ENCODE data around the gene MAST2.
A peak's percentile ranks its signal among the peaks of the same experiment; 100 is the strongest.
"Not testable (repeated sequence)": the region's sequence is repeated elsewhere in the genome, so short reads cannot be mapped to it uniquely, and the experiment has no call there.

The MAST2 gene

DNA sequence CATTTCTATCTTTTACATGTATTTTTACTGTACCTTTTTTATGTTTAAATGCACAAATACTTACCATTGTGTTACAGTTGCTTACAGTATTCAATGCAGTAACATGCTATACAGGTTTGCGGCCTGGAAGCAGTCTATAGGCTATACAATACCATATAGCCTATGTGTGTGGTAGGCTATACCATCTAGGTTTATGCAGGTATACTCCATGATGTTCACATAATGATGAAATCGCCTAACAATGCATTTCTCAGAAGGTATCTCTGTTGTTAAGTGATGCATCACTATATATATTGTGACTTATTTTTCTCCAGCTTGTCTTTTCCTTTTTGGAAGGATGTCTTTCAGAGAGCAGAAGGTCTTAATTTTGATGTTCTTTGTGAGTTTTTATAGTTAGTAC is 103.5 kb downstream of the MAST2 start:
- no peak for DNase-seq

DNA sequence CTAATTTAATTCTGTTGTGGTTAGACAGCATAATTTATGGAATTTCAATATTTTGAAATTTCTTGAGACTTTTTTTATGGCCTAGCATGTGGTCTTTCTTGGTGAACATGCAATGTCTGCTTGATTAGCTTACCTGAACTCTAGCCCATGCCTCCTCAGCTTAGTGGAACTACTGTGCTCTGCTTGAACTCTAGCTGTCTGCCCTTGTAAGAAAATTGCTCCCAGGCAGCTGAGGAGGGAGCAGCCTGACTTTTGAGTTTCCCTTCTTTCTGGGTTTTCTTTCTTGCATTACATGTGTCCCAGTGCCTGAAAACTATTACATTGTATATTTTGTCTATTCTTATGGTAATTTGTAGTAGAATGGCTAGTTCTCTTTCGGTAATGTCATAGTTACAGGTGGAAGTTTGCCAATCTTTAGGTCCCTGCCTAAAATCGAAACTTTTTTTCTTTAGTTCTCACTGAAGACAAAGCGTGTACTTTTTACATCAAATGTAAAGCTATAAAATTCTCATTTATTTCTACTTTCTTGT is 105.3 kb downstream of the MAST2 start:
- DNase-seq = no peak

DNA sequence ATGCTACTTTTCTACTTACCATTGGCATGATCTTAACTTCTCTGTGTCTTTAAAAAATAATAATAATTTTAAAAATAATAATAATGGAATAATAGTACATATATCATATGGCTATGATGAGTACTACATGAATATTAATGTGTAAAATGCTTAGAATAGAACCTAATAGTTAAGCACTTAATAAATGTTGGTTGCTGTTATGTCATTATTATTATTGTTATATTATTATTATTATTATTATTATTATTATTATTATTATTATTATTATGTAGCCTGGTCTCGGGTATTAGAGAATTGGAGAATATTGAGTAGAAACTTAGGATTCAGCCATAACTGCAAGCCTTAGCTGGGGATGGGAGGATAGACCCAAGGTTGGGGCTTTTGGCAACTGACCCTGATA is 108.2 kb downstream of the MAST2 start:
- no peak for DNase-seq

DNA sequence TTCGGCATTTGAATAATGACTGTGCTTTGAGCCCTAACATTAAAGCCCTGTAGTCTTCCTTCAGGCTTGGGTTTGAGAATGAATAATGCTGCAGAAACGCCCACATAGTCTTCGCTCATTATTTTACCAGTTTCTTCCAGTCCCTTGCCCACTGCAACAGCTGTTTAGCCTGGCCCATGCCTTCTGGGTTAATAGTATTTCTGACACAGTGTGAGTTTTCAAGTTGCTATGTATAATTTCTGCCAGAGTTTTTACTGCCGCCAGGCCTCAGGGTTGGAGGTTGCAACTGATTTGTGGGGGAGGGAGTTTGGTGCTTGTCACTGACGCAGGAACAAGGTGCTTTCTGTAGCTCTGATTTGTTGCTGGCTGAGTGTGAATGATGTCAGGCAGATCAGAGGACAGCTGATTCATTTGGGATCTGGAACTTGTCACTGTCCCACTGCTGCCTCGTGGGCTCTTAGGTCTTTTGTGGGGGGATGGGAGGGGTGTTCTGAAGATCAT is 109.8 kb downstream of the MAST2 start:
- DNase-seq = no peak

DNA sequence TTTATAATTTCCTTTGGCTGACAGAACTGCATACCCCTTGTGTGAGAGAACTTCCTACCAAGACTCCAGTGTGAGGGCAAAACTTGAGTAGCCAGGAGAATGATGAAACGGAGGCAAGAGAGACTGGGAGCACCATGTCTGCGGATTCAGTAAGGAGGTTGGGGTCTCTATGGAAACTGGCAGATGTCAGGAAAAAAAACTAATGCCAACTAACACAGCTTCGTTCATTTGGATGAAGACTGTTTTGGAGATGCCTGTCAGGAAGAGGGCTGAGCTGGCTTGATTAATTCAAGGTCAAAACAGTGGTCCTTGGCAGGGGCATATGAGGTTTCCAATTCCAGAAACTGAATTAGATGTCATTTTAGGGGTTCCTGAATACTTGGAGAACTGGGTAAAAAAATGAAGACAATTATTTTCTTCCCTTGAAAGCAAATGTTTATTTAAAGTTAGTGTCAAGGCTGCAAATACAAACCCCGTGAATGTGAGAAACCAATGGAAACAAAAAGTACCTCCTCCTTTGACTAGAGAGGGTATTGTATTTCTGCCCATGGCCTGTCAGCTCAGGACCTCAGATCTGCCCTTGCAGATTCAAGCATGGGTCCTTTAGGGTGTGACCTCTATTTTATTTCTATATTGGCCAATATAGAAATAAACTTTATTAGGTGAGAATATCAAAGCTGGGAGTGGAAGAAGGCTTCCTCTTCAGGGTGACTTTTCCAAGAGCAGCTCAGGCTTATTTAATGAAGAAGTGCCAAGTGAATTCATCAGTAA is 110.5 kb downstream of the MAST2 start:
- no peak for DNase-seq

DNA sequence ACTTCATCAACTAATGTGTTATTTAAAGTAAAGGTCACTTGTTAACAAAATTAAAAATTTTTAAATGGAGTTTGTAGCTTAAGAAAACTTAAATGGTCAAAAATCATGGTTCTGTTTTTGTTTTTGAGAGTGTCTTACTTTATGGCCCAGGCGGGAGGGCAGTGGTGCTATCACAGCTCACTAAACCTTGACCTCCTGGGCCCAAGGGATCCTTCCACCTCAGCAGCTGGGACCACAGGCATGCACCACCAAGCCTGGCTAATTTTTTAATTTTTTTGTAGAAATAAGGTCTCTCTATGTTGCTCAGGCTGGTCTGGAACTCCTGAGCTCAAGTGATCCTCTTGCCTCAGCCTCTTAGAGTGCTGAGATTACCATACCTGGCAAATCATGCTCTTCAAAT is 111.4 kb downstream of the MAST2 start:
- no peak for DNase-seq

DNA sequence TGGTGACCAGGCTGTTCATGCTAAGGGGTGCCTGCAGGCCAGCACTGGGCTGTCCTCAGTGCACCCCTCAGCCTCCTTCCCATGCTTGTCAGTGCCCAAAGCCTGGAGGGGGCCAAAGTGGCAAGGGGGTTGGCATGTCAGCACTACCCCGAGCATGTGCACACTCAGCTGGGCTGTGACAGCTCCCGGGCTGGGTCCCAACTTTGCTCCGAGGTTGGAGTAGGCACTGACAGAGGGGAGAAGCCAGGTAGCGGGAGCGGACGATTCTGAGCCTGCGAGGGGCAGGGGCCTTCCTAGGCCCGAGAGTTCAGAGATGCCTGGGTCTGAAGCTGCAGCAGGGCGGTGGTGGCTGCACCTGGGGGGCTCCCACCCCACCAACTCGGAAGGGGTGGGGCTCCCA is 119.0 kb downstream of the MAST2 start:
- DNase-seq = no peak

DNA sequence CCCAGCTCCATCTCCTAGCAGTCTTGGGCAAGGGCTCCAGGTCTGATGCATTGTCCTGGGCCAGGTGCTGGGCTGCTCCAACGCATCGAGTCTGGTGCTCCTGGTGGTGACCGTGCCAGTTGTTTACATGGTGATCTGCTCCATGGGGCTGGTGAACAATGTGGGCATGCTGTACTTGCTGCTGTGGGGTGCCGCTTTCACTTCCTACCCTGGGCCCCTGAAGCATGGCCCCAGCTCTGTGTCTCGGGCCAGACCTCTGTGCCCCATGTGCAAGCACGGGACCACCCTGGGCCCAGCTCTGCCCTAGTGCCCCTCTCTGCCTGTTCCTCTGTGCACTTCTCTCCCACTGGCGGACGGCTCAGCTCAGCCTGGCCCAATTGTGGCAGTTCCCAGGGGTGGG is 119.4 kb downstream of the MAST2 start:
- DNase-seq = no peak

DNA sequence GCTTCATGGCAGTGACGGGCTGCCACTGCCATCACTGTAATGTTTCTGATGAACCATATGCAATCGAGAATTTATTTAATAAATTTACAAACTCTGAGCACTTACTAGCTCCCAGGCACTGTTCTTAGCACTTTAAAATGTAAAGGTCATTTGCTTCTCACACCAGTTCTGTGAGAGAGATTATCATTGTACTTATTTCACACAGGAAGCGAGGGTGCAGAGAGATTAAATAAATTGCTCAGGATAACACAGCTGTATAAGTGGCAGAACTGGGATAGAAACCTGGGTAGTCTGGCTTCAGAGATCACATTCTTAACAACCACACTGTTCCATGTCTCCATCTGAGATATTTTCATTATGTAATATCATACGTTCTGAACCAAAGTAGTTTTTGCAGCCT is 119.9 kb downstream of the MAST2 start:
- peak; percentile 7 for DNase-seq

DNA sequence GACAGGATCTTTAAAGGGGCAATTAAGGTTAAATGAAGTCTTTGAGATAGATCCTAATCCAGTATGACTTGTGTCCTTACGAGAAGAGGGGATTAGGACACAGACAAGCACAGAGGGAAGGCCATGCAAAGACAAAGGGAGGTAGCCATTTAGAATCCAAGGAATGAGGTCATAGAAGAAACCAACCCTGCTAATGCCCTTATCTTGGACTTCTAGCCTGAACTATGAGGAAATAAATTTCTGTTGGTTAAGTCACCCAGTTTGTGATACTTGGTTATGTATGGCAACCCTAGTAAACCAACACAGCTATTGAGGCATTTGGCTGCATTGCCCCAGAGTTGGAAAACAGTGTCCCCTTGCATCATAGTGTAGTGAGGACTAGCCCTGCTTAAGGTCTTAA is 121.3 kb downstream of the MAST2 start:
- no peak for DNase-seq

DNA sequence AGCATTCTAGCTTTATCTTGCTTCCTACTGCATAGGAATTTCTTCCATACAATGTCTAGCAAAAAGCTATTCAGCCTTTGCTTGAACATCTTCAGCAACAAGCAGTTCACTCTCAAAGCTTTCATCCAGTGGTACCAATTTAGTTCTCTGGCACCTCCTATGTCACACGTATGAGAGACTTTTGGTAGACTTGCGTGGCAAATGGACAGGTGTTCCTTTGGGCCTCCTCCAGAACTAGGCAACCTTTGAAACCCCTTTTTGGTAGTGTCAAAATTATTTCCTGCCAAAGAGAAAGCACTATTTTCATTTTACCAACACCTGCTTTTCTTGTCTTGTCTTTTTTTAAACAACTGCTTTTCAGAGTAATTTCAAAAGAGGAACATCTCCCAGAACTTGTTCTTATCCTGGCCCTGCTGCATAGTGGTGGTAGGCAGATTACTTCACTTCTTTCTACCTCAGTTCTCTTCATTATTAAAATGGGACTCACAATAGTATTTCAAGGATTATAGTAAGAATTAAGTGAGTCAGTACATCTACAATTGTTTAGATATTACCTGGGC is 122.4 kb downstream of the MAST2 start:
- peak; percentile 25 for DNase-seq

DNA sequence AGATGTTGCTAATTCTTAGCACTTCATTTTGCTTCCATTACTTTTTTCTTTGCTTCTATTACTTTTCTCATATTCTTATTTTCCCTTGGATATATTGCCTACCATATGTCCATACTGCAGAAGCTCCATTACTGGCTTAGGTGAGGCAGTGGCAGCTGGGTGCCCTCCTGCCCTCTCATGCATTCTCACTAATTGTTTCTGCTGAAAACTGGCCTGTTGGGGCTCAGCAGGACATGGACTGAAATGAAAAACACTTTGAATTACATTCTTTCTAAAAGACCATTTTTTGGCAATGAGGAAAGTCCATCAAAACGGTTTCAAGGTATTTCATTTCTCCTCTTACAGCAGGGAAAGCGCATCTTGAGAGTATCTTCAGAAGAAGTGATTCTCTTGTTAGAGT is 122.9 kb downstream of the MAST2 start:
- no peak for DNase-seq

DNA sequence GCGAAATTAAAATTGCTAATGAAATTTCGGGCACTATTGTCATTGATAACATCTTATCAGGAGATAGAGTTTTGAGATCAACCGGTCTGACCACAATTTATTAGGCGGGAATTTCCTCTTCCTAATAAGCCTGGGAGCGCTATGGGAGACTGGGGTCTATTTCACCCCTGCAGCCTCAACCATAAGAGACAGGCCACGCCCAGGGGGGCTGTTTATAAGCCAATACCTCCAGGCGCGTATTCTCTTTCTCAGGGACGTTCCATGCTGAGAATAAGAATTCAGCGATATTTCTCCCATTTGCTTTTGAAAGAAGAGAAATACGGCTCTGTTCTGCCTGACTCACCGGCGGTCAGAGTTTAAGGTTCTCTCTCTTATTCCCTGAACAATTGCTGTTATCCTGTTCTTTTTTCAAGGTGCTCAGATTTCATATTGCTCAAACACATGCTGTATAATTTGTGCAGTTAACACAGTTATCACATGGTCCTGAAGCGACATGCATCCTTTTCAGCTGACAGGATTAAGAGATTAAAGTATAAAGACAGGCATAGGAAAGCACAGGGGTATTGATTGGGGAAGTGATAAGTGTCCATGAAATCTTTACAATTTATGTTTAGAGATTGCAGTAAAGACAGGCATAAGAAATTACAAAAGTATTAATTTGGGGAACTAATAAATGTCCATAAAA is 124.0 kb downstream of the MAST2 start:
- DNase-seq = not testable (repeated sequence)

DNA sequence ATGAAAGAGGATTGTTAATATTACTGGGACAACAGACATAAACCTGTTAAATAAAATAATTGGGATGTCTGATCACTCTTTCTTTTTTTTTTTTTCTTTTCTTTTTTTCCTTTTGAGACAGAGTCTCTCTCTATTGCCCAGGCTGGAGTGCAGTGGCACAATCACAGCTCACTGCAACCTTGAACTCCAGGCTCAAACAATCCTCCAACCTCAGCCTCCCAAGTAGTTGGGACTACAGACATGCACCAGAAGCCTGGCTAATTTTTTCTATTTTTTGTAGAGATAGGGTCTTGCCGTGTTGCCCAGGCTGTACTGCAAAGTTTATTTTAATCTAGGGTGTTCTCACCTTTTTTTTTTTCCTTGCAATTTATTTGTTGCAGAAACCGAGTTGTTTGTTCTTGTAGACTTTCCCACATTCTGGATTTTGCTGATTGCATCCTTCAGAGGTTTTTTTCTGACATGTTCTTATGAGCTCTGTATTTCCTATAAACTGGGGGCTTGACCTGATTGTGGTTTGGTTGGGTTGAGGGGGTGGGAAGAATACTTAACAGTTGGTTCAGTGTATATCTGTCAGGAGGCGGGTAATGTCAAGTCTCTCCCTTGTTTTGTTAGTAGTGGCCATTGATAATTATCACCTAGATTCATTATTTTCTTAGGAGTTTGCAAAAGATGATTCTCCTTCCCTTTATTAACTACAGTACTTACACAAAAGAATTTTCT is 125.2 kb downstream of the MAST2 start:
- peak; percentile 27 for DNase-seq

DNA sequence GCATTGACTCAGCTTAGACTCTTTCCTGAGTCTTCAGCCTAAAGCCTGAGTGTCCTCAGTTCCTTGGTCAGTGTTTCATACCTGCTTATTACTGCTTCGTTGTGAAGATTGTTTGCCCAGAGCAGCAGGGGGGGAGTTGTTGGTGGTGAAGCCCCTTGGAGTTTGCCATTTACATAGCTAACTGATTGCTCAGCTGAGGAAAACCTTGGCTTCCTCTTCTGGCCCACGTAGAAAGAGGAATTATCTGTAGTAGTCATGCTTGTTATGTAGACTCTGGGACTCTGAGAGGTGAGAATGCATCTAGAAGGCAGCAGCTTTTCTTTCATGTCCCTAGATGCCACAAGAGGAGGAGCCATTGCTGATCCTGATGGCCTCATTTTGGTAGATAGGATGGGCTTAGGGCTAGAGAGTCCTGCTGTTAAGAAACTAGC is 125.9 kb downstream of the MAST2 start:
- peak; percentile 61 for DNase-seq

DNA sequence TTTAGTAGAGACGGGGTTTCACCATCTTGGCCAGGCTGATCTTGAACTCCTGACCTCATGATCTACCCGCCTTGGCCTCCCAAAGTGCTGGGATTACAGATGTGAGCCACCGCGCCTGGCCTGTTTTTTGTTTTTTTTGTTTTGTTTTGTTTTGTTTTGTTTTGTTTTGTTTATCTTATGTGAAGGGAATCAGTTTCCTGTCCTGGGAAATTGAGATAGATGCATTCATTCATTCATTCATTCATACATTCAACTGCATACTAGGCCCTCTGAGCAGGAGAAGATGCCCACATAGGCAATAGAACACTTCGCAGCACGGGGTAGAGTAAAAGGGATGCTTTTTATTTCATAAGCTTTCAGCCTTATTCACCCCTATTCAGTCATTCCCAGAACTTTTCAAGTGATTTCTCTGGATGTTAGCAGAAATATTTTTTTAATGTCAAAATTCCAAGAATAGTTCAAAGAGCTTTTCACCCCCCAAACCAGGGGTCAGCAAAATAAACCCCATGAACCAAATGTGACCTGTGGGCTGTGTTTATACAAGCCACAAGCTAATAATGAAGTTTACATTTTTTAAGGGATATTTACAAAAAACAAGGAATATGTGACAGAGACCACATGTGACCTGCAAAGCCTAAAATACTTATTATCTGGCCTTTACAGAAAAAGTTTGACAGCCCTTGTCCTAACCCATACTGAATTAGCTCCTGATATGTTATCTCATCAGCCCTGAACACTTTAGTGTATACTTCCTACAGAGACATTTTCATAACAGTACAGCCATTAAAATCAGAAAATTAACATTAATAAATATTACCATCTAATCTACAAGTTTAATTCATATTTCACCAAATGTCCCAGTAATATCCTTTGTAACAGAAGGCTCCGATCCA is 127.1 kb downstream of the MAST2 start:
- DNase-seq = peak; percentile 79

DNA sequence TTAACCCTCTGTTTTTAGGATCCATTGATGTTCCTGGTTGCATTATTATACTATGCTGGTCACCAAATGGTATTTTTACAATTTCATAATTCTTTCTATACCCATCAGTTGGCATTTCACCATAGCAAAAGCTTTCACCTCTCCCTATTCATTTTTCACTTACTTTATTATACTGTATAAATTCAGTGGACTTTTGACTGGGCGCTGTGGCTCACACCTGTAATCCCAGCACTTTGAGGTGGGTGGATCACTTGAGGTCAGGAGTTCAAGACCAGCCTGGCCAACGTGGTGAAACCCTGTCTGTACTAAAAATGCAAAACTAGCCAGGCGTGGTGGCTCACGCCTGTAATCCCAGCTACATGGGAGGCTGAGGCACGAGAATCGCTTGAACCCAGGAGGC is 128.8 kb downstream of the MAST2 start:
- DNase-seq = not testable (repeated sequence)

DNA sequence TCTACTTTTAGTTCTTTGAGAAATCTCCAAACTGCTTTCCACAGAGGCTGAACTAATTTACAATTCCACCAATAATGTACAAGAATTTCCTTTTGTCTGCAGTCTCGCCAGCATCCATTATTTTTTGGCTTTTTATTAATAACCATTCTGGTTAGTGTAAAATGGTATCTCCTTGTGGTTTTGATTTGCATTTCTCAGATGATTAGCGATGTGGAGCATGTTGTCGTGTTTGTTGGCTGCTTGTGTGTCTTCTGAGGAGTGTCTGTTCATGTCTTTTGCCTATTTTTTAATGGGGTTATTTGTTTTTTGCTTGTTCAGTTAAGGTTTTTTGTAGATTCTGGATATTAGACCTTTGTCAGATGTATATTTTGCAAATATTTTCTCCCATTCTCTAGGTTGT is 131.5 kb downstream of the MAST2 start:
- DNase-seq = no peak

DNA sequence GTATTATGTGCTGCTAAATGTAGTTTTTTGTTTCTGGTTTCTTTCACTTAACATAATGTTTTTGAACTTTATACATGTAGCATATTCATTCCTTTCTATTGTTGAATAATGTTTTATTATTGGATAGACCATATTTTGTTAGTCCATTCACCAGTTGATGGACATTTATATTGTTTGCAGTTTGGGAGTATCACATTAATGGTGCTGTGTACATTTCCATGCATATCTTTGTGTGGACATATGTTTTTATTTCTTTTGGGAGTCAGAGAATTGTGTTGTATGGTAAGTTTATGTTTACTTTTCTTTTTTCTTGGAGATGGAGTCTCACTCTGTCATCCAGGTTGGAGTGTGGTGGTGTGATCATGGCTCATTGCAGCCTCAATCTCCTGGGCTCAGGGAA is 134.6 kb downstream of the MAST2 start:
- DNase-seq = no peak

DNA sequence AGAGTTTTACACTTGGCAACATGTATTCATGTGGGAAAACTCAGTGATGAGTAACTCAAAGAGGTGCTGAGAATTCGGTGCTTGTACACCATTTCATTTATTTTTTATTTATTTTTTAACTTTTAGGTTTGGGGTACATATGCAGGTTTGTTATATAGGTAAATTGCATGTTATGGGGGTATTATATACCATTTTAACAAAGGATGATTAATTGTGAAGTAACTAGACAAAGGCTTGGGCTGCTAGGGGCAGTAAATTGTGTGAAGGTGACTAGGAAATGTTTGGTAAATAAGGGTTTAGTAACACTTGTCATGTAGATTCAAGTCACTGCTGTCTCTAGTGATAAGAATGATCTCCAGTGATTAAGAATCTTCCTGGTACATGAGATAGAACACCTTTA is 139.0 kb downstream of the MAST2 start:
- DNase-seq = no peak

DNA sequence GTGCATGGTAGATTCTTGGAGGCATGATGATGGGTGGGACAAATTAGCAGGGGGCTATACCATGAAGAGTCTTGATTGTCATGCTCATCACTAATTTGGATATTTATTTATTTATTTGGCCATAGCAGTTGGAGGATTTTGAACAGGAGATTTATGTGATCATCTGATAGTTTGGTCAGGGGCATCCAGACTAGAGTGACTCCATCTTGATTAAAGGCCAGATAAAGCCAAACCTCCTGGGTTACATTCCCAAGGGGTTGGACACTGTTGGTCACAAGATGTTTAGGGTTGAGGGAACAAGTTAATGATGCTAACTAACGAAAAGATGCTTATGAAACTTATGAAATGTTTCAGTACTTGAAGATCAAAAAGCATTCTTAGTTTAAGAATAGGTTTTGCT is 139.8 kb downstream of the MAST2 start:
- DNase-seq = no peak

DNA sequence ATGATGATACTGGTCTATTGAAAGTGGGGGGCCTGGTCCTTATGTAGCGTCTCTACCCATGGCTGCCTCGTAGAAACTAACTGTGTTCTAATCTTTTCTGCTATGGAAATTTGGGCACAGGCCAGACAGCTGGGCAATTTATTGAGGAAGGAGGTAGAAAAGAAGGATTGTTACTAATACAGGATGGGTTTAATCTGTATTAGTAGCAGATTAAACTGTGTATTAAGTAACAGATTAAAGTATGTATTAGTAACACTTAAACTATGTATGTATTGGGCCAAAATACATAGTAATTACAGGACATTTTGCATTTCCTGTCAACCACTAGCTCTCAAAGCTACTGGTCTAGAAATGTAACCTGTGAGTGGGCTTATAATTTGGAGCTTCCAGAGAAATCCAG is 142.0 kb downstream of the MAST2 start:
- no peak for DNase-seq
